Fibroblast of skin of left quadriceps (primary cell): Measurements from ENCODE around the gene COL4A1.
"Not testable (repeated sequence)": the region's sequence is repeated elsewhere in the genome, so short reads cannot be mapped to it uniquely, and the experiment has no call there.

Source experiments
- DNase-seq, 2 experiments: peaks; one replicate each; pipeline ENCODE4 v3.0.0-alpha.2; 2013; ENCODE audit warnings: low read depth in 2 of 2

The COL4A1 gene

DNA sequence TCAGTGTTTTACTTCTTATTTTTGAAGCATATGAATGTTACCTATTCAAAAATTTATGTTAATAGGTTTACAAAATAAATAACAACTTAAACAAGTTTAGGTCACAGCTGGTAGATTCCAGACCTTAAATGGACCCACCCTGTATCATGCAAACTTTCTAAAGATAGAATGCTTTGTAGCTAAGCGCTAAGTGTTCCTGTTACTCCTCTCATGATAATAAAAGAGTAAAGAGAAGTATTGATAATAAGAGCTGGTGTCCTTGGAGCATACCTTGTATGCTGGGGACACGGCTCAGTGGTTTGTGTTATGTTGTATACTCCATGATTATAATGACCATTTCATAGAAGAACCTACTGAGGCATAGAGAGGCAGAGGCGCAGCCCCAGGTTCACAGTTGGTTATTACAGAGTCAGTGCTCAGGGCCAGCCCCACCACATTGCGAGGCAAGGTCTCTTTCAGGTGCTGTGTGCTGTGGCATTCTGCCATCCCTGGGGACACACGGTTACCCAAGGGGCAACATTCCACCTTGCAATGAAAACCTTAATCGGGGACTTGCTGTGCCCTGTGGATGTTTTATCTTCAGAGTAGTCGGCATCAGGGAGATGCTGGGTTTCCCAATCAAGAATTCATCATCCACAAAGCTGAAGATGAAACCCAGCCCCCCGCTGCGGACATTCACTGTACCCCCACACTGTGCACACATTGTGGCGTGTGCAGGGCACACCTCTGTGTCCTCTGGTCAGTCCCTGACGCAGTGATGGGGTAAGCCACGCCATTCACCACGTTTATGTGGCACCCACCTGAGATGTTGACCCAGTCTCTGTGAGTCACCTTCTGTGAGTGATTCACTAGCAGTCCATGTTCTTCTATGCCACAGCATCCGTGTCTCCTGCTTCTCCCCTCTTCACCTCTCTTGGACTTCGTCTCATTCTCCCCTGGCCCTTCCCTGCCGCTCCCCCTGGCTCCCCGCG, 186.7 kb downstream of the COL4A1 start:
- no peak for DNase-seq

DNA sequence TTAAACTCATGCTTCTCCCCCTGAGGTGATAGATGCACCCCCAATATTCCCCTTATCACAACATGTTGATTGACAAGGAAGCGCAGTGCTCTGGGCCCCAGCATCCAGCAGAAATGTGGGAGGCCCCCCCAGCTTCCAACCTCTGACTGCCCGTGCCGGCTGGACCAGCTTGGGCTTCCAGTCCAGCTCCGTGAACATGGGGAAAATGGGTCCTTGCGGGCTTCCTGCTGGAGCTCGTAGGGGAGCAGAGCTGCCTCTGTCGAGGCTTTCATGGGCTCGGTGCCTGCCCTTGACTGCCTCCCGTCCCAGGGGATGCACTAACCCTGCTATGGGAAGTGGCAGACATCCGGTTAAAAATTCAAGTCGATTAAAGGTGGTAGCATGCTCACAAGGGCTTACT, 188.9 kb downstream of the COL4A1 start:
- DNase-seq: no peak

DNA sequence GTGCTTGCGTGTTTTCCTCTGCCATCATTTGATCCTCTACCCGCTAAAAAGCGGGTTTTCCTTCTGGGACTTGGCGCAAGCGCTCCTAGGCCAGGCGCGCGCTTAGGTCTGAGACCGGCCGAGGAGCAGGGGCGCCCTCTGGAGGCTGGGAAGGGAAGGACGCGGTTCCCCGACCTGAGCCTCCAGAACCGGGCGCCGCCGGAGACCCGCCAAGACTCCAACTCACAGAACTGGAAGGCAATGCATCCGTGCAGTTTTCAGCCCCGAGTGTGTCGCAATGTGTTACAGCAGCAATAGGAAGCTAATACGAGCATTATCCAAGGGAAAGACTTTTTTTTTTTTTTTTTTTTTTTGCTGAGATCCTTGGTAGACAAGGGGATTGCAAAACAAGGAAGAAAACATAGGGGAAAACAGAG, 190.9 kb downstream of the COL4A1 start:
- DNase-seq: peak; percentile 57 to 60

DNA sequence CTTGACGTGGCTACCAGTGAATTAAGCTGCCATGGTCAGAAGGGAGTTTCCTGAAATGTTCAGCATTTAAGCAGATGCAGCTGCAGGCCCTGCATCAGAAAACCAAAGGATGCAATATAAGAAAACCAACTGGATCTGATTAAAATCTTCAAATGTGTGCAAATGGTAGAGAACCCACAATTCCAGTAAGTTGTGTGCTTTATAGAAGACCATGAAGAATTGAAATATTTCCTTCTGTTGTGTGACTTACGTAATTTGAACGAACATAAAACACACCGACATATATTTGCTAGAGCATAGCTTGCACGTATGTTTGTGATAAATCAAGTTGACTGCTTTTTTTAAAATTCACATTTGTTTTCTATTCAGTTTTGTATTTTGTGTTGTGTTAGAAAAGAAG, 191.4 kb downstream of the COL4A1 start:
- DNase-seq: peak; percentile 54 to 63

DNA sequence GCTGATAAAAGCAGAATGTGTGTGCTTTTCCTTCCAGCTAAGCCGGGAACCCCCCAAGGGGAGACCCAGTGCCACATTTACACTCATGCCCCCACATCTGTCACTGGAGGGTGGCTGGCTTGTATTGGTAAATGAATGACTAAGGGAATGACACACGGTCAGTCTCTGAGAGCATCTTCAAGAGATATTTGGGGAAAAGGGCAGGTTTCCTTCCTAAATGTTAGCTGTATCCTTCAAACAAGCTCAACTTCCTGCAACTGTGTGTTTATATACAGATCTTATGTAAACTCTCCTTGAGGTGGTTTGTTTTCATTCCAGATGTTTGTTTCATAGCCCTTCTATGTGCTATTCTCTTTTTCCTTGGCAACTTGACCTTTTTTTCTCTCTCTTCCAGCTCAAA, 192.6 kb downstream of the COL4A1 start:
- DNase-seq: no peak

DNA sequence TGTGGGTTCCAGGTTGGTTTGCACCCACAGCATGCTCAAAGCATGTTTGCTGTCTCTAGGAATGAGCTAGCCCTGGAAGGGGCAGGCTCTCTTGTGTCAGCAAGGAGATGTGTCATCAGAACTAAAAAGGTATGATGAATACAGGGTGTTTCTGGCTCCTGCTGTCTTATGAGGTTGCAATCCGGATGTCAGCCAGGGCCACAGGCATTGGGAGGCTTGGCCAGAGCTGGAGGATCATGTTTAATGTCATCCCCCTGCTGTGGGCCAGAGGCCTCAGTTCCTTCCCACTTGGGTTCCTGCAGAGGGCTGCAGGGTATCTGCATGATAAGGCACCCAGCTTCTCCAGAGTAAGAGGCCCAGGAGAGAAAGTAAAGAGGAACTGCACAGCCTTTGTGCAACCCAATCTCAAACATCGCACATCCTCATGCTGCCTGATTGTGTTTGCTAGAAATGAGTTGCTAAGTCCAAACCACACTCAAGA, 193.6 kb downstream of the COL4A1 start:
- peak in 1 of 2 experiments; percentile 20 for DNase-seq

DNA sequence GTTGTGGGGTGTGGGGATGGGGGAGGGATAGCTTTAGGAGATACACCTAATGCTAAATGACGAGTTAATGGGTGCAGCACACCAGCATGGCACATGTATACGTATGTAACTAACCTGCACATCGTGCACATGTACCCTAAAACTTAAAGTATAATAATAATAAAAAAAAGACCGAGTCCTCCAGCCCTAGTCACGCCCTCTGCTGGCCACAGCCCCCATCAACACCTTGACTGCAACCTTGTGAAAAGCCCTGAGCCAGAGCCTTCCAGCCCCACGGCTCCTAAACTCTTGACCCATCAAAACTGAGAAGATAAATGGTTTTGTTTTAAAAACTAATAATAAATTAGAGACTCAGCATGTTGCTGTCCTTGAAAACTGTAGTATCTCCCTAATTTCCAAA, 194.6 kb downstream of the COL4A1 start:
- DNase-seq: not testable (repeated sequence)

DNA sequence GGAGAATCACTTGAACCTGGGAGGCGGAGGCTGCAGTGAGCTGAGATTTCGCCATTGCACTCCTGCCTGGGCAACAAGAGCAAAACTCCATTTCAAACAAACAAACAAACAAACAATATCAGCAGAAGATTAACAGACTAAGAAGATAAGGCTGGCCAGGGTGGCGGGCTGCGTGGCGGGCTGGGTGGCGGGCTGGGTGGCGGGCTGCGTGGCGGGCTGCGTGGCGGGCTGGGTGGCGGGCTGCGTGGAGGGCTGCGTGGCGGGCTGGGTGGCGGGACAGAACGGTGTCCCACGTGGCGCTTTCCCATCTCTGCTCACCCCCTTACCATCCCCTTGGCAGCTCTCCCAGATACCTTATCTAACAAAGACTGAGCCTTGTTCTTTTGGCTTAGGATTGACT, 196.2 kb downstream of the COL4A1 start:
- DNase-seq: no peak

DNA sequence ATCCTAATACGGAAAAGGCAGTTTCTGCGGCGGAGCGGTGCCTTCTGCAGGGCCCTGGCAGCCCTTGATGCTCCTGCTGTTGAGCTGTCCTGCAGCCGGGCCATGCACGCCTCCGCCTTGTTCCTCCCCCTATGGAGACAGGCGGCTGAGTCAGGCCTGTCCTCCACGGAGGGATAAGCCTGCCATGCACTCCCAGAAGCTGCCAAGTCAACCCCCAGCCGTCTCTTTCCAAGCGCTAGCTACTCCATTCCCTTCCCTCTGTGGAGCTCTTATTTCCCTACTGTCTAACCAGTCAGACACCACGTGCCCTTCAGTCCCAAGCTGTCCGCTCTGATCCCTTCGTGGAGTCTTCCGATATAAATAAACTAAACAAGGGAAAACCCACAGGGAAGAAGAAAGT, 197.0 kb downstream of the COL4A1 start:
- DNase-seq: peak; percentile 62

DNA sequence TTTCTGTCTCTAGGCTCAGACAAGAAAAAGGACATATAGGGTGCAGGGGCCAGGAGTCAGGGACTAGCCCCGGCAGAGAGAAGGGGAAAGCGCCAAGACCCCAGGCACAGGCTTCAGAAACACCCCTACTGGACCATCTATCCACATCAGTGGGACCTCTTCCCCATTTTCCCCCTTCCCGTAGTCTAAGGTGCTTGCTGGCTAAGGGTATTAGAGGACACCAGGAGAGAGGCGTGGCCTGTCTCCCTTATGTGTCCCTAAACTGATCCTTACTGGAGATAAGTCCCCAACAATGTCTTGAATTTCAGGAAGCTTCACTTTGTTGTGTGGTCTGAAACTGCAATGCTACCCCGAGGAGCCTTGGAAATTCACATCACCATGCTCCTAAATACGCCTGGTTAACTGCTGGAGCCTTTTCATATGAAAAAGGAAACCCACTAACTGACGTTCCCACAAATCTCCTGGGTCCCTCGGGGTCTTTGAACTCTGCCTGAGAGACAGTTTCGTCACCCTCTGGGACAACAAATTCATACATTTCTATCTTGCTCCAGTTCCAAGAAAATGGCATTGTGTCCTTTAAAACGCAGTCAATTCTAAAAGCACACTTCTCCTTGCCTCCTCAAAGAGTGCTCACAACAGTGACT, 197.7 kb downstream of the COL4A1 start:
- DNase-seq: no peak

DNA sequence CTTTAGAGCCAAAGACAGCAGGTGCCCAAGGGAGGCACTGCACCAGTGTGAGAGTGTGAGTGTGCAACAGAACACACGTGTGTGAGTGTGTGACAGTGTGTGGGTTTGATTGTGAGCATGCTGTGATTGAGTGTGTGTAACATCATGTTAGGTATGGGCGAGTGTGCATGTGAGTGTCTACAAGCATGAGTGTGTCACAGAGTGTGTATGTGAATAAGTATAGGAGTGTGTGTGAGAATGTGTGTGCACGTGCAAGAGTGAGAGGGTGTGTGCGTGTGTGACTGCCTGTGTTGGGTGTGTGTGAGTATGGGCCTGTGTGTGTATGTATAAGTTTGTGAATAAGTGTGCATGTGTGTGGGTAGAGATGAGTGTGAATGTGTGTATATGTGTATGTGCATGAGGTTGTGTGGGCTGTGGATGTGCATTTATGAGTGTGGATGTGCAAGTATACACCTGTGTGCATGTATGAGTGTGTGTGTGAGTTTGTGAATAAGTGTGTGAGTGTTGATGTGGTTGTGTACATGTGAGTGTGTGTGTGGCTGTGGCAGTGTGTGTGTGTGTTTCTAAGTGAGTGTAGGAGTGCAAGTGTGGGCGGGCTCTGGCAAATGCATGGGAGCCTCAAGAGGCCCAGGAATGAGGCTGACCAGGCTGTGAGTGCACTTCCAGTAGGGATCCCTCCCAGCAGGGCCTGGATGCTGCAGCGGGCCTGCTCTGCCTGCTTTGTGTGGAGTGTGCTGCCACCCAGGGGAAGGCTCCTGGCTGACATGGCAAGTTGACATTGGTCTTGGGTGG, 198.4 kb downstream of the COL4A1 start:
- peak; percentile 68 to 72 for DNase-seq

DNA sequence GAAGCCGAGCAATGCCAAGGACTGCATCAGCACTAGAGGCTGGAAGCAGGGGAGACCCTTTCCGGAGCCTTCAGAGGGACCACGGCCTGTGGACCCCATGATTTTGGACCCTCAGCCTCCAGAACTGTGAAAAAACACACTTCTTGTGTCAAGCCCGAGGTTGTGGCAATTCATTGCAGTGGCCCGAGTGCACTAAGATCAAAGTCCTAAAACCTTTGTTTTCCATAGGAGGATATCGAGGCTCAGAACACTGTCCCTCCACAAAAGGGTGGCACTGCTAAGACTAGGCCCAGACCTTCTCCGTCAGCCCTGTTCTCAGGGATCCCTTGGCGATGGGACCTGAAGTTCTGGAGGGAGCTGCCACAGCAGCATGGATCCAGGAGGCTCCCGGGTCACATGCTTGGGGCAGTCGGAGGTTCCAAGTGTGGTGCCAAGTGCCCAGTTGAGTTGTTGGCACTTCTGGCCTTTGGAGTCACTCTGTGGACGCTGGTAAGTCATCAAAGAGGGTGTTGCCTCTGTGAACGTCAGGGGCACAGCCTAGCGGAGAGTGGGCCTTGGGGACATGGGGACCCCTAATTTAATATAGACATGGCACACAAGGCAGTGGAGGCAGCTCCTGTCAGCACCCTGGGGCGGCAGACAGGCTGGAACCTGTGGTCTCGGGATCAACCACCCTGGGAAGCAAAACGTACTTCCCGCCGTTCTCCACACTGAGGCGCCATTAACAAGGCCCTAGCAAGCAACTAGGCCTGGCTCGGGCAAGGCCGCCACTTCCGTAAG, 199.2 kb downstream of the COL4A1 start:
- no peak for DNase-seq

DNA sequence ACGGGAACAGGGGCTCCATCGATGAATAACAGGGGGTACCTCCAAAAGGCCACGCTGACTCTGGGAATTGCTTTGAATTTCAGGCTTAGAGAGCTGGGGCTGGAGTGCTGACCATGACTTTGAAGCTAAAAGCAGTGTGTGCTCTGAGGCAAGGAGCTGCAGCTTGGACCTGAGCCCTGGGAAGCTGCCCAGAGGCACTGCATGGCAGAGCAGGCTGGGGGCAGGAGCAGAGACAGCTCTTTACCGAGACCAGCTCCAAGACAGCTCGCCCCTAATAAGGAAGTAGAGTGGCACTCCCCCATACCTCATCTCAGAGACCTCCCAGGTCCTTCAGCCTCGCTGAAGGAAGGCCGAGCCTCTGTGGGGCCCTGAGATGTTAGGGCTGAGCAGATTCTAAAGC, 200.2 kb downstream of the COL4A1 start:
- no peak for DNase-seq

DNA sequence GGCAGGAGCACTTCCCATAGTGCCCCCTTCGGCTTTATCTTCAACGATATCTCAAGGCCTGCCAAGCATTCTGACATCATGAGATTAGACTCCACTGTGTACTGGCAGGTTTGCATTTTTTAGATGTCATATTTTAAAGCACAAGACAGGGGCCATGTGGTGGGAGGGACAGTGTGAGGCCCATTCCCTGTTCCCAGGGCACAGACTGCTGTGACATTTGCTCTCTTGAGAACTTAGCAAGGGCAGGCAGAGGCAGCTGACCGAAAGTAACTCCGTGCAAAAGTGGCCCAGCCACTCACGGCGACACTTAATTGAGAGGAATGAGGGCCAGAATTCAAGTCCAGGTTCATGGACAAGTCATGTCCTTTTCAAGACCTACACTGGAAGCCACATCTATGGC, 201.8 kb downstream of the COL4A1 start:
- no peak for DNase-seq

DNA sequence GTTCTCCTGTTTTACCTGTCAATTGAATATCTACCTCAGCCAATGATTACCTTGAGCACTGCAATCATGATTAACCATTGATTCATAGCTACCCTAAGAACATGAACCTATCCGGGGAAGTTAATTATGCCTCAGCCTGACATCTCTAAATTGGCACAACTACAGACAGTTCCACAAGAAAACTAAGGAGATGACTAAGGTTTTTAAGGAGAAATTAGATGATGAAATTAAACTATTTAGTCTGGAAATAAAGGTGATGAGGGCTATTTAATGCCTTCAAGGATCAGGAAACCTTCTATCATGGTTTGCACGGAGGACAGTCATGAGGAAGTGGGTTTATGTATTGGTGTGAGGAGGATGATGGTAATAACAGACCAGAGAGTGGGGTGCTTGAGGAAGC, 203.4 kb downstream of the COL4A1 start:
- no peak for DNase-seq

DNA sequence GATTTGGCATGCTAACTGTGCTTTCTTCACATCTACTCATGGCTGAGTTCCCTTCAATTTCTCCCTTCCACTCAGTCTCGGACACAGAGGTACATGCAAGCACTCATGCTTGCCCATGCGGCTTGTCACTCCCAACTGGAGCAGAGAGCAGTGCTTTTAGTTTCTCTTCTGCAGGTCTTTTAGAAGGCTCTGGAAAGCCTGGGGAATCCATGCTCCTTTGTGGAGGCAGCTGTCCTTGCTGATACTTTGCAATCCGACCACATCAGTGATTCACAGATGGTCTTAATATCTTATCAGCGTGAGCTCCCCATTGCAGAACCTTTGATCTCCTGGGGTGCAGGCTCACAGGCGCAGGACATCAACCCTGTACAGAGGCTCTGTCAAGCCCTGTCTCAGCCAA, 203.9 kb downstream of the COL4A1 start:
- no peak for DNase-seq

DNA sequence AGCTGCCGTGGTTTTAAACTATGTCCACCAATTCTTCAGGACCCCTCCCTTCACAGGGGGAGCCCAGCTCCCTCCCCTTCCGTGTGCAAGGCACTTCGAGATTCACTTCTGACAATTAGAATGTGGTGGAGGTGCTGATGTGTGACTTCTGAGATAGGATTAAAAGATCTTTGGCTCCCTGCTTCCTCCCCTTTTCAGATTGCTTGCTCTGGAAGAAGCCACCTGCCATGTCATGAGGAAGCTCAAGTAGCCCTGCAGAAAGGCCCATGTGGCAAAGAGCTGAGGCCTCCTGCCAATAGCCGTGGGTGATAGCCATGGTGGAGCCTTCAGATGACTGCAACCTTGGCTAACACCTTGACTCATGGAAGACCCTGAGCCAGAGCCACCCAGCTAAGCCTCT, 204.9 kb downstream of the COL4A1 start:
- no peak for DNase-seq

DNA sequence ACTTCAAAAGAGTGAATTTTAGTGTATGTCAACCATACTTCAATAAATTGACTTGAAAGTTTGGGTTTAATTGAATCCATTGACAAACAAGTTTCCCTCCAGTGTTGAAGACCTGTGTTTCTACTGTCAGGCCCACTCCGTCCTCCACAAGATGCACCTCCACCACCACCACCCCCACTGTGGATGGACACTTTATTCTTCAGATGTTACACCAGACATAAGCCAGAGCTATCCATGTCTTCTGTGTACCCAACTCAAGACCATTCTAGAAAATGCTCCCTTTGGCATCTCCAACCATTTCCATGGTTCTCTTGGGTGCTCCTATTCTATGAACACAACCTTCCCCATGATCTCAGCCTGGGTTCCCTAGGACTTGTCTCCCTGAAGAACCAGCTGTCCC, 207.0 kb downstream of the COL4A1 start:
- DNase-seq: no peak
